GM21529 (cell line): ENCODE results near the gene MSN.
"Not testable (repeated sequence)": the region's sequence is repeated elsewhere in the genome, so short reads cannot be mapped to it uniquely, and the experiment has no call there.

ENCODE experiments used
- ATAC-seq: cut with Tn5 transposase; IDR thresholded peaks from one replicate; pipeline ENCODE4 v1.9.1; 2021; ENCODE audit not compliant: unreplicated experiment

The MSN gene

GRCh38 chrX:65667503-65668376 is at the start of gene MSN:
Gene MSN (plus strand): TSS chrX:65667654. CDS start chrX:65667842, 188 bp downstream.
- peak; percentile 74 for ATAC-seq

- not testable (repeated sequence) for ATAC-seq
These were observed 47.3 kb upstream of the MSN start for GRCh38 chrX:65620096-65620705.

- ATAC-seq = no peak
These were observed 36.7 kb upstream of the MSN start for GRCh38 chrX:65630771-65631170.

GRCh38 chrX:65633826-65634225 is 33.6 kb upstream of the MSN start:
- ATAC-seq = no peak

- ATAC-seq = no peak
These were observed 32.7 kb upstream of the MSN start for GRCh38 chrX:65634732-65635131.

GRCh38 chrX:65635378-65635777 is 32.1 kb upstream of the MSN start:
- no peak for ATAC-seq

- ATAC-seq = no peak
These were observed 31.6 kb upstream of the MSN start for GRCh38 chrX:65635822-65636221.

- not testable (repeated sequence) for ATAC-seq
These were observed 31.2 kb upstream of the MSN start for GRCh38 chrX:65636261-65636660.

GRCh38 chrX:65637335-65637734 is 30.1 kb upstream of the MSN start:
- ATAC-seq = no peak

GRCh38 chrX:65642914-65643491 is 24.5 kb upstream of the MSN start:
- ATAC-seq = no peak

- ATAC-seq = no peak
These were observed 23.9 kb upstream of the MSN start for GRCh38 chrX:65643531-65644052.

GRCh38 chrX:65644621-65645289 is 22.7 kb upstream of the MSN start:
- ATAC-seq = no peak

GRCh38 chrX:65647801-65648200 is 19.7 kb upstream of the MSN start:
- ATAC-seq = no peak

GRCh38 chrX:65652098-65652497 is 15.4 kb upstream of the MSN start:
- no peak for ATAC-seq

GRCh38 chrX:65657009-65657441 is 10.4 kb upstream of the MSN start:
- ATAC-seq = not testable (repeated sequence)

- ATAC-seq = no peak
These were observed 9.8 kb upstream of the MSN start for GRCh38 chrX:65657659-65658058.

- ATAC-seq = no peak
These were observed 9.2 kb upstream of the MSN start for GRCh38 chrX:65658229-65658628.

- ATAC-seq = no peak
These were observed 324 bp upstream of the MSN start for GRCh38 chrX:65667157-65667502.

GRCh38 chrX:65668377-65669310 is 1.2 kb downstream of the MSN start:
- peak; percentile 41 for ATAC-seq

- no peak for ATAC-seq
These were observed 3.8 kb downstream of the MSN start for GRCh38 chrX:65671286-65671685.
